GM19452 (cell line): ENCODE measurements around the gene DGAT2.

ENCODE experiments used
- ATAC-seq: cut with Tn5 transposase; IDR thresholded peaks from one replicate; pipeline ENCODE4 v1.9.1; 2021; ENCODE audit not compliant: unreplicated experiment

DGAT2 gene

GRCh38 chr11:75823415-75823814, 54.8 kb downstream of the DGAT2 start:
- ATAC-seq = no peak

- no peak for ATAC-seq
Observed at GRCh38 chr11:75823946-75824345, 55.4 kb downstream of the DGAT2 start.

GRCh38 chr11:75826461-75827230, 58.1 kb downstream of the DGAT2 start:
- no peak for ATAC-seq

GRCh38 chr11:75827562-75827961, 59.0 kb downstream of the DGAT2 start:
- ATAC-seq = no peak

- no peak for ATAC-seq
Observed at GRCh38 chr11:75831915-75832502, 63.4 kb downstream of the DGAT2 start.

- ATAC-seq = no peak
Observed at GRCh38 chr11:75834728-75835127, 66.2 kb downstream of the DGAT2 start.

GRCh38 chr11:75836417-75836816, 67.8 kb downstream of the DGAT2 start:
- ATAC-seq = no peak

GRCh38 chr11:75839851-75840250, 71.3 kb downstream of the DGAT2 start:
- no peak for ATAC-seq

- no peak for ATAC-seq
Observed at GRCh38 chr11:75840522-75840921, 71.9 kb downstream of the DGAT2 start.

- no peak for ATAC-seq
Observed at GRCh38 chr11:75841739-75842138, 73.2 kb downstream of the DGAT2 start.

GRCh38 chr11:75845324-75845723, 76.7 kb downstream of the DGAT2 start:
- ATAC-seq = no peak

GRCh38 chr11:75849894-75850293, 81.3 kb downstream of the DGAT2 start:
- ATAC-seq = no peak

- ATAC-seq = no peak
Observed at GRCh38 chr11:75850787-75851186, 82.2 kb downstream of the DGAT2 start.
